Right lobe of liver (tissue), 4 donors: ENCODE data around the gene PCNX2.

Experiments used
- POLR2A ChIP-seq: fragments of 450-650 bp; IDR thresholded peaks from one replicate; pipeline ENCODE4 v1.6.1; 2017; ENCODE audit warnings: antibody characterized with exemption, mild to moderate bottlenecking
- TF ChIP-seq, protein P1 (sequence below), 4 donors: fragments of 200-600 bp in 3 of 4; fragments of 450-650 bp in 1 of 4; IDR thresholded peaks; one replicate each; pipeline versions ENCODE4 v1.5.1 to v1.8.0; 2016 to 2022; ENCODE audit warnings: antibody characterized with exemption in 4 of 4, mild to moderate bottlenecking in 2 of 4
- donor health status: DM: no; HTN: no; CAD: no.
- donor health status: DM: no; HTN: no; CAD: no.
- donor health status: DM: no; HTN: yes; CAD: no.

DNA sequence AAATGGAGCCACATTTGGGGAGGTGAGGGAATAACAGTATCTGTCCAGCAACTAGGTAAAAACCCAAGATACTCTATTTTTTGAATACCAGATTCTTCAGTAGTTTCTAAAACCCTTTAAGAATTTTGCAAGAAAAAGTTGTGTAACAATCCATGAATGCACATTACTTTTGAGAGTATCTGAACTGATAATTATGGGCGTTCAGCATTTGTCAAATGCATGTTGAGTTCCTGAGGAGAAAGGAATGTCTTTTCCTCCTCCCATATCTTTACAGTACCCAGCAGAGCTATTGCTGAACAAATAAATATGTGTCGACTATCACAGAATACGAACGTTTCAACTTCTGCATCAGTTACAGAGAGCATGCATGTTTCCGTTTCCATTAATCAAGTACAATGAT, 104.5 kb downstream of the PCNX2 start:
- TF ChIP-seq, protein P1, sequence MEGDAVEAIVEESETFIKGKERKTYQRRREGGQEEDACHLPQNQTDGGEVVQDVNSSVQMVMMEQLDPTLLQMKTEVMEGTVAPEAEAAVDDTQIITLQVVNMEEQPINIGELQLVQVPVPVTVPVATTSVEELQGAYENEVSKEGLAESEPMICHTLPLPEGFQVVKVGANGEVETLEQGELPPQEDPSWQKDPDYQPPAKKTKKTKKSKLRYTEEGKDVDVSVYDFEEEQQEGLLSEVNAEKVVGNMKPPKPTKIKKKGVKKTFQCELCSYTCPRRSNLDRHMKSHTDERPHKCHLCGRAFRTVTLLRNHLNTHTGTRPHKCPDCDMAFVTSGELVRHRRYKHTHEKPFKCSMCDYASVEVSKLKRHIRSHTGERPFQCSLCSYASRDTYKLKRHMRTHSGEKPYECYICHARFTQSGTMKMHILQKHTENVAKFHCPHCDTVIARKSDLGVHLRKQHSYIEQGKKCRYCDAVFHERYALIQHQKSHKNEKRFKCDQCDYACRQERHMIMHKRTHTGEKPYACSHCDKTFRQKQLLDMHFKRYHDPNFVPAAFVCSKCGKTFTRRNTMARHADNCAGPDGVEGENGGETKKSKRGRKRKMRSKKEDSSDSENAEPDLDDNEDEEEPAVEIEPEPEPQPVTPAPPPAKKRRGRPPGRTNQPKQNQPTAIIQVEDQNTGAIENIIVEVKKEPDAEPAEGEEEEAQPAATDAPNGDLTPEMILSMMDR (IDR thresholded peaks at IDR 0.05): no peak
- TF ChIP-seq POLR2A: no peak
